Activated CD8-positive, alpha-beta memory T cell treated with anti-CD3 and anti-CD28 coated beads, Interleukin-2, amount 10 ng/mL, durations not matched to agents 7 days and 5 days (primary cell): ENCODE data around the gene ARL5B. TPM values are rescaled to one million over a fixed set of nuclear protein-coding genes. Genes with fewer than 3 reads are reported as not detected.

Experiments
- ATAC-seq: fragments of 150-1000 bp; cut with Tn5 transposase; one replicate; pipeline ENCODE4 v1.10.0; 2021; ENCODE audit warnings: moderate library complexity
- CTCF ChIA-PET: fragments of 350-600 bp; sonication (Branson Sonifier 250); formaldehyde crosslinking; loops from one replicate; lab custom pipeline; 2021; ENCODE audit warnings: antibody characterized with exemption; lab: Charles Lee
- DNase-seq: peaks from one replicate; pipeline ENCODE4 v3.0.0-alpha.2; 2020
- H3K27ac Mint-ChIP-seq: one replicate; pipeline ENCODE4 v1.8.0; 2021; ENCODE audit warnings: mild to moderate bottlenecking, mixed read lengths
- H3K27me3 Mint-ChIP-seq: one replicate; pipeline ENCODE4 v1.8.0; 2021; ENCODE audit warnings: mixed read lengths
- H3K36me3 Mint-ChIP-seq: one replicate; pipeline ENCODE4 v1.8.0; 2021; ENCODE audit warnings: mild to moderate bottlenecking, mixed read lengths
- H3K4me1 Mint-ChIP-seq: one replicate; pipeline ENCODE4 v1.8.0; 2021; ENCODE audit warnings: mixed read lengths
- H3K4me3 Mint-ChIP-seq: one replicate; pipeline ENCODE4 v1.8.0; 2021; ENCODE audit warnings: mild to moderate bottlenecking, moderate library complexity, mixed read lengths
- H3K9me3 Mint-ChIP-seq: one replicate; pipeline ENCODE4 v1.8.0; 2022; ENCODE audit warnings: low read depth, mixed read lengths
- total RNA-seq, 2 experiments: library from RNA; stranded (reverse); gene quantifications; one replicate each; pipeline ENCODE4 v1.2.3, GENCODE V29; 2021

ARL5B gene
- total RNA-seq, 2 experiments from 2014 or later: 10.6 to 12.2 TPM

DNA sequence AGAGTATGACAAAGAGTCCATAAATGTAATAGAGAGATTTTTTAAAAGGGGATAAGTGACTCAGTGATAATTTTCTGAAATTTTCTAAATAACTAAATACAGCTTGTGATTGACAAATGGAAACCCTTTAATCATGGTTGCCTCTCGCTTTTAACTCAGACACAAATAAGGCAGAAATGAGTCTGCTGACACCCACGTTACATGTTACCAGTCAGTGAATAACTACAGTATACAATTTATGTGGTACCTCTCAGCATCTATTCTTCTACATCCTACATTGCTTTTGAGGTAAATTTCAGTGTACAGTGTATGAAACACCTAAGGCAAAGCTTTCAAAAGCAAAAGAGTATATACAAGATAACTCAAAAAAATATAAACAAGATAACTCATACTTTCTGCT, 12.1 kb upstream of the ARL5B start:
- peaks cover 20% of the 10 kb centered on the region for H3K36me3 Mint-ChIP-seq
- H3K4me3 Mint-ChIP-seq: no peak overlapping the region
- DNase-seq (no peak), ATAC-seq (no peak)
- H3K4me1 Mint-ChIP-seq: peaks cover 41% of the 10 kb centered on the region
- H3K27ac Mint-ChIP-seq: no peak overlapping the region
- CTCF ChIA-PET: no interaction called here
- no peaks in the 10 kb centered on the region for H3K27me3 Mint-ChIP-seq
- no peaks in the 10 kb centered on the region for H3K9me3 Mint-ChIP-seq

DNA sequence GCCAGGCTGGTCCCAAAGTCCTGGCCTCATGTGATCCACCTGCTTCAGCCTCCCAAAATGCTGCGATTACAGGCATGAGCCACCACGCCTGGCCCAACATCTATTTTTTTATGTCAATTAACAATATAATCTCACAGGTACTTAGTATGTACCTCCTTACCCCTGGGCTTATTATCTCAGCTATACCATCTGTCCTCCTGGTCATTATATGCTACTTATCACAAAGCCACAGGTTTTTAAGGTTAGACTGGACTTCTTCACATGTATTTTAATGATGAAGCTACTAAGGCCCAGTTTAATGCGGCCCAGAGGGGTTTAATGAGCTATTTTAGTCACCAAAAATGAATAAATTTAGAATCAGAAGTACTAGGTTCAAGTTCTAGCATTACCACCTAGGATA, 11.3 kb upstream of the ARL5B start:
- Mint-ChIP-seq H3K4me3 (no peak overlapping the region), H3K4me1 (peaks cover 43% of the 10 kb centered on the region), H3K27ac (peak overlapping the region; percentile 43), H3K9me3 (no peaks in the 10 kb centered on the region), H3K36me3 (peaks cover 24% of the 10 kb centered on the region), H3K27me3 (no peaks in the 10 kb centered on the region)
- DNase-seq: no peak
- CTCF ChIA-PET: no interaction called here
- no peak for ATAC-seq

DNA sequence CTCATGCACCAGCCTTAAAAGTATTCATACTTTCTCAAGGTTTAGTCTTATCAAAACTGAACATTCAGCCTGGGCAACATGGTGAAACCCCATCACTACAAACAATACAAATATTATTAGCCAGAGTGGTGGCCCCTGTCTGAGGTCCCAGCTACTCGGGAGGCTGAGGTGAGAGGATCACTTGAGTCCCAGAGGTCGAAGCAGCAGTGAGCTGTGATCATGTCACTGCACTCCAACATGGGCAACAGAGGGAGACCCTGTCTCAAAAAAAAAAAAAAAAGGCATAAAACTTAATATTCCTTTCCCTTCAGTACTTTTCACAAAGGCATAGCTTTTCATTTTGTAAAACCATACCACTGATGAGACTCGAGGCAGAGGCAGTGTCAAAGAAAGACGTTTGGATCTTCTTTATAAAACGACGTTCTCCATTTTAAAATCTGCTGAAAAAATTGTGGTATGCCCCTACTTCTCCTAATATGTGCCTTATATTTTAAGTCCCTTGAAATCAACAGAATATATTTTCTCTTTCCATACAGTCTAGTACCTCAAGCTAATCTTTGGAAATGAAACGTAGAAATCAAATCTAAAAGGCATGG, 9.8 kb upstream of the ARL5B start:
- peak; percentile 43 for DNase-seq
- Mint-ChIP-seq H3K4me3 (peak overlapping the region; percentile 89), H3K27ac (peak overlapping the region; percentile 96), H3K27me3 (no peaks in the 10 kb centered on the region), H3K4me1 (peaks cover 35% of the 10 kb centered on the region), H3K9me3 (no peaks in the 10 kb centered on the region), H3K36me3 (peaks cover 27% of the 10 kb centered on the region)
- ATAC-seq: no peak
- CTCF ChIA-PET: interaction anchor here (1.3 kb wide), 2 partner anchors 10 to 14 kb away, joined by 4 read pairs; partner anchors contain the start of gene ARL5B

DNA sequence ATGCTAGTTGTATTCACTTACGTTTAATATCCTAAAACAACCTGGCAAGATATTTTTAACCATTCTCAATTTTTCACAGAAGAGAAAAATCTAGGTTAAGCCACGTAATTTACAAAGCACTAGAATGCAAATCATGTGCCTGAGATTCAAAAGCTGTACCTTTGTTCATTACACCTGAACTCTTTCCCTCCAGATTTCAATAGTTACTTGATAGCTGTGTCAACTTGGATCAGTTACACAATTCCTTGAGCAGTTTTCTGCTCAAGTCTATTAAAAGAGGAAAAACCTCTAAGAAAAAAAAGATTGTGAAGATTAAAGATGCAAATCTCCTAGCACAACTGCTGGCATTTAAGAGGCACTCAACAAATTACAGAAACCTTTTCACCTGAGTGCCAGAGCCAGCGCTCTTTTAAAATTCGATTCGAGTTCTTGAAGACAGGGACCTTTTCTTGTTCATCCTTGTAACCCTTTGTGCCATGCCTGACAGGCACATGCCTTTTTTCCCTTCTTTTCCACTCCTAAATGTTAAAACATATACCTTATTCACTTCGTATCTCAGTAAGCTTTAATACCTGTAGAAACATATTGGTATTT, 8.7 kb upstream of the ARL5B start:
- no peaks in the 10 kb centered on the region for H3K27me3 Mint-ChIP-seq
- no peak for ATAC-seq
- CTCF ChIA-PET: interaction anchor here (1.3 kb wide), 1 partner anchor 15 kb away, joined by 4 read pairs; no protein-coding TSS in a partner anchor

DNA sequence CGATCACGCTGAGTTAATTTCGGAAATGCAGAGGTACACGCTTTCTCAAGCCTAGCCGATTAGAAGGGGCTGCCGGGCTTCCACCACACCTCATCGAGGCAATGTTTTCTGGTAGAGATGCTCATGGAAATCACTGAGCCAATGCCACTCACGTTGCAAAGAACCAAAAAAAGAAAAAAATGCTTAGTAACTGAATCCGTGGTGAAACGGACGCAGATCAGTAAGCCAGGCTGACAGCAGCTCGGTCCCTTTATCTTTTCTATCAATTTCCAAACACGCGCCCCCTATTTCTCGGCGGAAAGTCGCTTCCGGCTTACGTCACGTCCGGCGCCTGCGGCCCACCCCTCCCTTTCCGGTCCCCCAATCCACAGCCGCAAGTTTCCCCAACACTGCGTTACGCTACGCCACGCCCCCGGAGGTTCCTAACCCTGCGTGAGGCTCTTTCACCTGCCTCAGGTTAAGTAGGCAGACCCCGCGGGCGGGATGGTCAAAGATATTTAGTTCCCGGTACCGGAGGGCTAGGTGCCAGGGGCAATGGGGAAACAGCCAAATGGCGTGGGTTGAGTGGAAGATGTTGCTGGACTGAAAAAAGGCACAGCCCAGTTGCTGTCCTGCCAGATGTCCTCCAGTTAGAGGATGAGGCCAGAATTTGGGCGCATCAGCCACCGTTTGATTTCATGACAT, 7.8 kb upstream of the ARL5B start, which contains the start of gene NSUN6:
Gene NSUN6 (minus strand): TSS at position 264 of the 684 bp plus-strand sequence. CDS start 384 bp downstream, outside the sequence.
- Mint-ChIP-seq H3K27ac (peak within 1 kb of the TSS; percentile 96), H3K4me1 (peaks cover 36% of the 10 kb centered on the region), H3K27me3 (no peaks in the 10 kb centered on the region), H3K36me3 (peaks cover 20% of the 10 kb centered on the region), H3K4me3 (peak within 1 kb of the TSS; percentile 89), H3K9me3 (no peaks in the 10 kb centered on the region)
- peak; percentile 96 for DNase-seq
- ATAC-seq: peak; percentile 92
- CTCF ChIA-PET: no interaction called here

More for the DNA sequence above, 8.7 kb upstream of the ARL5B start:
- DNase-seq: no peak
- H3K27ac Mint-ChIP-seq: peak overlapping the region; percentile 96
- peak overlapping the region; percentile 89 for H3K4me3 Mint-ChIP-seq
- H3K9me3 Mint-ChIP-seq: no peaks in the 10 kb centered on the region
- H3K36me3 Mint-ChIP-seq: peaks cover 23% of the 10 kb centered on the region
- H3K4me1 Mint-ChIP-seq: peaks cover 34% of the 10 kb centered on the region

DNA sequence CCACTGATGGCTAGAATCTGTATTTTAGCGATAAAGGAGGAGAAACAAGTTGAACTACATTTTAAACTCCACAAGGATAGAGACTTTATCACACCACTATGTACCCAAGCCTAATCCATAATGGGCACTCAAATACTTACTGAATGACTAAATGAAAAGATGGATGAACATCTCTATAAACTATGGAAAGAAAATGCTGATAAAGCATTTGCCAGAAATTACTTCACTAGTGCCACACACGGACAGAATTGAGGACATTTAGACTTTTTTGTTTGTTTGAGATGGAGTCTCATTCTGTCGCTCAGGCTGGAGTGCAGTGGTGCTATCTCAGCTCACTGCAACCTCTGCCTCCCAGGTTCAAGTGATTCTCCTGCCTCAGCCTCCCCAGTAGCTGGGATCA, 6.1 kb upstream of the ARL5B start:
- H3K27ac Mint-ChIP-seq: no peak overlapping the region
- H3K36me3 Mint-ChIP-seq: peaks cover 16% of the 10 kb centered on the region
- CTCF ChIA-PET: no interaction called here
- peaks cover 35% of the 10 kb centered on the region for H3K4me1 Mint-ChIP-seq
- no peak for ATAC-seq
- no peaks in the 10 kb centered on the region for H3K9me3 Mint-ChIP-seq
- no peaks in the 10 kb centered on the region for H3K27me3 Mint-ChIP-seq
- no peak for DNase-seq
- no peak overlapping the region for H3K4me3 Mint-ChIP-seq

DNA sequence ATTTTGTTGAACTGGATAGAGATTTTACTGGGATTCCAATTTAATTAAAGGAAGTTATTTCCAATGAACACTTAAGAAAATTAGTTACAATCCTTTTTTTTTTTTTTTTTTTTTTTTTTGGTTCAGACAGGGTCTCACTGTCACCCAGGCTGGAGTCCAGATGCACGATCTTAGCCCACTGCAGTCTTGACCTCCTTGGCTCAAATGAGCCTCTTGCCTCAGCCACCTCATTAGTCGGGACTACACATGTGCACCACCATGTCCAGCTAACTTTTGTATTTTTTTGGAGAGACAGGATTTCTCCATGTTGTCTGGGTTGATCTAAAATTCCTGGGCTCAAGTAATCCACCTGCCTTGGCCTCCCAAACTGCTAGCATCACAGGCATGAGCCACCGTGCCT, 2.5 kb upstream of the ARL5B start:
- Mint-ChIP-seq H3K9me3 (no peaks in the 10 kb centered on the region), H3K36me3 (peaks cover 26% of the 10 kb centered on the region), H3K27ac (no peak overlapping the region), H3K4me3 (no peak overlapping the region), H3K4me1 (peaks cover 29% of the 10 kb centered on the region), H3K27me3 (no peaks in the 10 kb centered on the region)
- ATAC-seq (no peak), DNase-seq (no peak)
- CTCF ChIA-PET: no interaction called here

DNA sequence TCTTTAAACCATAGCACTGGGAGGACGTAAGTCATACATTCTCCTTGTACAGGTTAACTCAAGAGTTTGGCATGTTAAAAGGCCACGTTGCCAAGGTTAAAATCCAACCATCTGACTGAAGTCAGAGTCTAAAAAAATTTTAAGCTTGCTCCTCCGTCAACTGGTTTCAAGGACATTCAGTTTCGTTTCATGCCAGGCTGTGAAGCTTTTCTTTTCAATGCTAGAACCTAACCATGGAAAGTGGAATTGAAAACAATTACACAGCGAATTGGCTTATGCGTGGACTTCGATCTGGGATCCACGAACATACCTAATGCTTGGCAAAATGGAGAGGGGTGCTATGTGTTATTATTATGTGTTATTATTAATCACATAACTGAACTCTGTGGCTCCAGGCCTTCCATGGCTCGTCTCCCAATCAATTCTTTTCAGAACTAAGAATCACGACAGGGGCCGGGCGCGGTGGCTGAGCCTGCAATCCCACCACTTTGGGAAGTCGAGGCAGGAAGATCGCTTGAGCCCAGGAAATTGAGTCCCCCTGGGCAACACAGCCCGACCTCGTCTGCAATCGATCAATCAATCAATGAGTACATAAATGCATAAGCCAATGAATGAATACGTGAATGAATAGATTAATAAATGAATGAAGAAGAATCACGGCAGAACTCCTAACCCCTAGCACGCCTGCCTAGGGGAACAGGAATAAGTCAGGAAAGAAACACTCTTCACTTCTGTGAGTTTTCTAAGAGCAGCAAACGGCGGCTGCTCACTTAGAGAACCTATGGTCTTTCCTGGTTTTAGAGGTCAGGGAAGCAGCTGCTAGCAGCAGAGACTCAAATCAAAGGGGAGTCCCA, 733 bp upstream of the ARL5B start:
- peaks cover 21% of the 10 kb centered on the region for H3K36me3 Mint-ChIP-seq
- CTCF ChIA-PET: no interaction called here
- H3K27me3 Mint-ChIP-seq: no peaks in the 10 kb centered on the region
- peak; percentile 43 for ATAC-seq
- DNase-seq: peak; percentile 46
- H3K9me3 Mint-ChIP-seq: no peaks in the 10 kb centered on the region
- H3K4me1 Mint-ChIP-seq: peaks cover 34% of the 10 kb centered on the region
- H3K4me3 Mint-ChIP-seq: peak overlapping the region; percentile 95
- H3K27ac Mint-ChIP-seq: peak overlapping the region; percentile 99

DNA sequence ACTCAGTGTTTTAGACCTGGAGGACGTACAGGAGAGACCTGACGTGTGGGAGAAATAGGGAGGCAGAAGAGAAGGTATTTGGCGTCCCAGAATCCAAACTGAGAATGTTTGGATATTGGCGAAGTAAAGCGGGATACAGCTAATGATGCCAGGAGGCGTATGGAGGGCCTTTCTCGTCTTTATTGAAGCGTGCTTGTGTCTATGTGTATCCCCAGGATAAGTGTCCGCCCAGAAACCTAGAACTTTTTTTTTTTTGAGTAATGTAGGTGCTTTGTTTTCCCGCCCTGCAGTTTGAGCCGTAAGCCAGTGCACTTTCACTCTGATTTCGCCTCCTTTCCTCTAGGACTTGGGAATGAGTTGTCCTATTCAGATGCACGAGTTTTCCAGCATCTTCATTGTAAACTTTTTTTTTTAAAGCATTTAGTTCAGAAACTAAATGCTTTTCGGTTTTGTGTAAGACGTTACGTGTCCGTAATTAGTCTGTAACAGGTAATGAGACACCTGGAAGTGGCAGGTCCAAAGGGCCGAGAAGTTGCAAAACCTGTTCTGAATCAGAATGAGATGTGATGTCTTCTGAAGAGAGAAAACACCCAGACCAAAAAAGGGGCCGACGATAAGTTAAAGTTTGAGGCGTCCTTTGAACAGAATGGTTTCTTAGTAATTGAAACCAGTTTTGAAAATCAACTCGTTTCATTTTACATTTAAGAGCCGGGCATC, 746 bp downstream of the ARL5B start:
- DNase-seq: no peak
- Mint-ChIP-seq H3K27me3 (no peaks in the 10 kb centered on the region), H3K27ac (peak overlapping the region; percentile 99), H3K4me1 (peaks cover 43% of the 10 kb centered on the region), H3K4me3 (peak overlapping the region; percentile 95), H3K9me3 (no peaks in the 10 kb centered on the region), H3K36me3 (peaks cover 18% of the 10 kb centered on the region)
- peak; percentile 13 for ATAC-seq
- CTCF ChIA-PET: interaction anchor here (1.3 kb wide), 1 partner anchor 11 kb away, joined by 4 read pairs; no protein-coding TSS in a partner anchor

DNA sequence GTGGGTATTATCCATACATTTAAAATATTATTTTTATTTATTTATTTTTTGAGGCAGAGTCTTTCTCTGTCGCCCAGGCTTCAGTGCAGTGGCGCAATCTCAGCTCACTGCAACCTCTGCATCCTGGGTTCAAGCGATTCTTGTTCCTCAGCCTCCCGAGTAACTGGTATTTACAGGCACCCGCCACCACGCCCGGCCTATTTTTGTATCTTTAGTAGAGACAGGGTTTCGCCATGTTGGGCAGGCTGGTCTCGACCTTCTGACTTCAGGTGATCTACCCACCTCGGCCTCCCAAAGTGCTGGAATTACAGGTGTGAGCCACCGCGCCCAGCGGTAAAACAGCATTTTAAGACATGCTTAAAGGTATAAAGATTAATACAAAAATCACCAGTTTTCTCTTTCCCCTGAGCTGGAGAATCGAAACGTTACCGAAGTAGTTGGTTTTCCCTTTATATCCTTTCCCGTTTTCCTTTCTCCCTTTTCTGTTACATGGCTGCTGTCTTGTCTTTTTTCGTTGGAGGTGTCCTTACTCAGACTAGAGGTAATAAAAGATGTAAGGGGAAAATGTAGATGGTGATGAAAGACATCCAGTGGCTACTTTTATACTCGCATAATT, 1.7 kb downstream of the ARL5B start:
- CTCF ChIA-PET: no interaction called here
- no peaks in the 10 kb centered on the region for H3K27me3 Mint-ChIP-seq
- H3K27ac Mint-ChIP-seq: peak overlapping the region; percentile 65
- peaks cover 50% of the 10 kb centered on the region for H3K4me1 Mint-ChIP-seq
- no peaks in the 10 kb centered on the region for H3K9me3 Mint-ChIP-seq
- DNase-seq (no peak), ATAC-seq (no peak)
- peaks cover 19% of the 10 kb centered on the region for H3K36me3 Mint-ChIP-seq
- peak overlapping the region; percentile 95 for H3K4me3 Mint-ChIP-seq

DNA sequence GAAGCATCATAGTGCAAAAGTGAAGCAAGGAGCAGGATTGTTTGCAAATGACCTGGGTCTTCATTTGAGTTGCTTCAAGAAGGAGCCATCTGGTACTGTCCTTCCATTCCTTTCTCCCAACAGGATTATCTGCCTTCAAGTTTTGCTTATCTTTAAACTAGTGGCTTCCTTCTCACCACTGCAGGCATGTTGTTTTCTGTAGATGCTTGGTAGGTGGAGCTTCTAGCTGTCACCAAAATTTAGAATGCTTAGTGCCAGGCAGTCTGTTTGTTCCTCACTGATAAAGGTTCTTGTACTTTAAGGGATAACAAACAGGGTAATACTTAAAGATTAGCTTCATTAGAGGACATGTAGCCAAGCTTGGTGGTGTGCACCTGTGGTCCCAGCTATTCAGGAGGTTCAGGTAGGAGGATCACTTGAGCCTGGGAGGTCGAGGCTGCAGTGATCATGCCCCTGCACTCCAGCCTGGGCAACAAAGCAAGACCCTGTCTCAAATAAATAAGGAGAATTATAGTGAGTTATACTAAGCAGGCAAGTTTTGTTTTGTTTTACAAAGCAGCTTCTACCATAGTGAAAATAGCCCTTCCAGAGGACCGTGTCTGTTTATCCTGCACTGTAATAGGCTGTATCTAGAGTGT, 5.7 kb downstream of the ARL5B start:
- Mint-ChIP-seq H3K27ac (no peak overlapping the region), H3K36me3 (peaks cover 37% of the 10 kb centered on the region), H3K4me1 (peaks cover 45% of the 10 kb centered on the region), H3K9me3 (no peaks in the 10 kb centered on the region), H3K27me3 (no peaks in the 10 kb centered on the region), H3K4me3 (no peak overlapping the region)
- CTCF ChIA-PET: no interaction called here
- DNase-seq (no peak), ATAC-seq (no peak)
